Activated naive CD4-positive, alpha-beta T cell treated with anti-CD3 and anti-CD28 coated beads for 36 hours (primary cell): ENCODE results near the gene ZNF407. TPM values are rescaled to one million over a fixed set of nuclear protein-coding genes. Genes with fewer than 3 reads are reported as not detected.

ENCODE experiments used
- CTCF ChIA-PET: fragments of 350-600 bp; sonication (Branson Sonifier 250); formaldehyde crosslinking; loops from one replicate; lab custom pipeline; 2021; ENCODE audit warnings: antibody characterized with exemption; lab: Charles Lee
- DNase-seq: peaks from one replicate; pipeline ENCODE4 v3.0.0-alpha.2; 2020
- H3K27ac Mint-ChIP-seq: one replicate; pipeline ENCODE4 v1.8.0; 2021; ENCODE audit warnings: mild to moderate bottlenecking, mixed read lengths
- H3K27me3 Mint-ChIP-seq: one replicate; pipeline ENCODE4 v1.8.0; 2021; ENCODE audit warnings: low read depth, mixed read lengths
- H3K36me3 Mint-ChIP-seq: one replicate; pipeline ENCODE4 v1.8.0; 2021; ENCODE audit warnings: low read depth, mixed read lengths
- H3K4me1 Mint-ChIP-seq: one replicate; pipeline ENCODE4 v1.8.0; 2021; ENCODE audit warnings: low read depth, mixed read lengths
- H3K4me3 Mint-ChIP-seq: one replicate; pipeline ENCODE4 v1.8.0; 2021; ENCODE audit warnings: mild to moderate bottlenecking, moderate library complexity, mixed read lengths
- H3K9me3 Mint-ChIP-seq: one replicate; pipeline ENCODE4 v1.8.0; 2021; ENCODE audit warnings: mixed read lengths
- intact Hi-C: fragments of 100-400 bp; cut with micrococcal nuclease; formaldehyde crosslinking; loops from one replicate; pipeline ENCODE4 v1.15.1; 2023
- total RNA-seq, 2 experiments: library from RNA; stranded (reverse); gene quantifications; one replicate each; pipeline ENCODE4 v1.2.3, GENCODE V29; 2021

ZNF407 gene
- total RNA-seq, 2 experiments from 2014 or later: 9.8 to 9.9 TPM

DNA sequence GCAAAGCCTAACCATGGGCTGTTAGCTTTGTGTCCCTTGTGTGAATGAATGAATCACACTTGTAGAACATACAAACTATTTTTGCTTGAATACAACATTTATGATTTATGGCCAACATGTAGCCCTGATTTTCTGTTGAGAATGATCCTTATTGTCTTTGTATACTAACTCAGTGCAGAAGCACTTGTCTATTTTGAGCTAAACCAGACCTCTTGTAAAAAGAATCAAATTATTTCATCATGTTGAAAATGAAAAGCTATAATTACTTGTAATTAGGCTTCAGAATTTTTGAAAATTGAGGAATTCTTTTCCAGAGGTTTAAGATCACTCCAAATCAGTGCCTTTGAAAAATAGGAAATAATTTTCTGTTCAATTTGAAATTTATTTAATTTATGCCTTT is 85.9 kb downstream of the ZNF407 start:
- Mint-ChIP-seq H3K27me3 (no peaks in the 10 kb centered on the region), H3K27ac (no peak overlapping the region), H3K9me3 (no peaks in the 10 kb centered on the region), H3K36me3 (peaks cover 24% of the 10 kb centered on the region), H3K4me1 (peaks cover 11% of the 10 kb centered on the region), H3K4me3 (no peak overlapping the region)
- intact Hi-C loops: no loop called here
- DNase-seq: no peak
- CTCF ChIA-PET: no interaction called here

DNA sequence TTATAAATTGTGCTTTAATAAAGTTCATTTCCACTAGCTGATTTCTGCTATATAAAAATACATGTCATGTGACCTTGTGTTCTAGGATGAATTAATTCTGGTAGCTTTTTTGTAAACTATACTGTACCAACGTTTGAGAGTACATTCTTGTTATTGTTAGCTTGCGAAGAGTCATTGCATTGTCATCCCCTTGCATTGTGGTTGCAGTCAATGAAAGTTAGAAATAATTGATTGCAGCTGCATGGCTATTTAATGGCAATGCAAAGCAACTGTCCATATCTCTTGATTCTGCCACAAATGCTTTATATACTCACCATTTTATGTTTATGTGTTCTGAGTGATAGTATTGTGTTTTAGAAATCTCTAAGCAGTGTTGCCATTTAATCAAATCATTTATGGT is 91.6 kb downstream of the ZNF407 start:
- no peak overlapping the region for H3K27ac Mint-ChIP-seq
- peaks cover 9% of the 10 kb centered on the region for H3K4me1 Mint-ChIP-seq
- H3K27me3 Mint-ChIP-seq: no peaks in the 10 kb centered on the region
- intact Hi-C loops: no loop called here
- peaks cover 1% of the 10 kb centered on the region for H3K9me3 Mint-ChIP-seq
- peaks cover 19% of the 10 kb centered on the region for H3K36me3 Mint-ChIP-seq
- no peak overlapping the region for H3K4me3 Mint-ChIP-seq
- CTCF ChIA-PET: no interaction called here
- no peak for DNase-seq

DNA sequence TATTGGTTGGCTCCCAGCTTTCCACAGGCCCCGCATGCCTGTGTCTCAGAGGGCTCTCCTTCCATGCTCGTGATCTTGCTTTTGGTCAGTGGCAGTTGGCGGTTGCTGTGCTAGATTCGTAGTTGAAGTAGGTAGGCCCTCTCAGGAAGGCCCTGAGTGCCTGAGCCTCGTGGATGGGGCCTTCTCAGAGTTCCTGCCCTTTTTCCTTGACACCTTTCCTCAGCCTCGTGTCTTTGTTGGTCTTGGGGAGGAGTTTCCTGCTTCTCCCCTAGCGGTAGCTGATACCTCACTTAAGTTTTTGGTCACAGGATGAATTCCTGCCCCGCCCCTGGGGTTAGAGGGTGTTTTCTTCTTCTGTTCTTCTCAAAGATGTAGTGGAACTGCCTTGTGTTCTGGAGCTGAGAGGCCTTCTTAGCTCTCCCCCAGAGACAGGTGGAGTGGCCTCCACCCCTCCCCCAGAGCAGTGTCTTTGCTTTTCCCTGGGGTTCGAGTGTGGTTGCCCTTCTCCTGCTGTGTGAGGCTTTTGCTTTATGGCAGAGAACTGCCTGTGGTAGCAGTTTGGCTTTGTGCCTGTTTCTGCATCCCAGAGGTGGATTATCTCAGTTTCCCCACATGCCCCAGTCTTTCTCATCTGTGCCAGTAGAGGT is 94.8 kb downstream of the ZNF407 start:
- Mint-ChIP-seq H3K27me3 (no peaks in the 10 kb centered on the region), H3K4me3 (no peak overlapping the region), H3K9me3 (peaks cover 1% of the 10 kb centered on the region), H3K27ac (no peak overlapping the region), H3K36me3 (peaks cover 6% of the 10 kb centered on the region), H3K4me1 (peaks cover 9% of the 10 kb centered on the region)
- intact Hi-C loops: no loop called here
- CTCF ChIA-PET: interaction anchor here (1.1 kb wide), 1 partner anchor 32 kb away, joined by 3 read pairs; no protein-coding TSS in a partner anchor
- no peak for DNase-seq

DNA sequence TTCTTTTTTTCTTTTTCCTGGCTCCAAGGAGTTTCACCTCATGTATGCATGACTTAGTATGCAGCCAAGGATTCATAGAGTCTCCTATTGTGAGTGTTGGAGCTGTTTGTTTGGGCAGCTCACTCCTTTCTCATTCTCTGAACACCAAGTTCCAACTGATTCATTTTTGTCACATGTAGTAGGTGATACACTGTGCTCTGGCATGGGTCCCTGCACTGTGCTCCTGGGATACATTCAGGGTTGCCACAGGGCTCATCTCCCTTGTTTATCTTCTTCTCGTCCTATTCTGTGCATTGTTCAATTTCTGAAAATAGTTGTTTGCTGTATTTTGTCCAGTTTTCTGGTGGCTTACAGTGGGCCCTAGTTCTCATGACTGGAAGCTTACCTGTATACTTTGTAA is 96.8 kb downstream of the ZNF407 start:
- Mint-ChIP-seq H3K9me3 (peaks cover 1% of the 10 kb centered on the region), H3K4me3 (no peak overlapping the region), H3K4me1 (peaks cover 9% of the 10 kb centered on the region), H3K27ac (no peak overlapping the region), H3K36me3 (peaks cover 3% of the 10 kb centered on the region), H3K27me3 (no peaks in the 10 kb centered on the region)
- intact Hi-C loops: no loop called here
- CTCF ChIA-PET: no interaction called here
- DNase-seq: no peak

DNA sequence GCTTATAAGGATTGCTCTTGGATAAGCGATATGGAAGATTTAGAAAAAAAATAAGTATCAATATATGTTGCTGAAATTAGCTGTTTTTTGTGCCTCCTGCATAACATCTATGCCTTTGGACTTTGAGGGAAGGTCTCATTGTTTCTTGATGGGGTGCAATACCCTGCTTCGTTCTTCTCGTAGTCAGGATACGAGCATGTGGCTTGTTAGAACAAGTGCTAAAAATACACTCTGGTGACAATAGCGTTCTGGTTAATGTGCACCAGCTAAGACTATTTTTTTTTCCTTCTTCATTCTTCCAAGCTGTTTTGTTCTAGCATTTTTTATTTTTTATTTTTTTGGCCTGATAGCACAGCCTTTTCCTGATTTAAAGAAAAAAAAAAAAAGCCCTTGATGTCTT is 97.5 kb downstream of the ZNF407 start:
- Mint-ChIP-seq H3K27ac (no peak overlapping the region), H3K4me3 (no peak overlapping the region), H3K4me1 (peaks cover 9% of the 10 kb centered on the region), H3K9me3 (peaks cover 1% of the 10 kb centered on the region), H3K27me3 (no peaks in the 10 kb centered on the region), H3K36me3 (peaks cover 3% of the 10 kb centered on the region)
- no peak for DNase-seq
- CTCF ChIA-PET: no interaction called here
- intact Hi-C loops: no loop called here

DNA sequence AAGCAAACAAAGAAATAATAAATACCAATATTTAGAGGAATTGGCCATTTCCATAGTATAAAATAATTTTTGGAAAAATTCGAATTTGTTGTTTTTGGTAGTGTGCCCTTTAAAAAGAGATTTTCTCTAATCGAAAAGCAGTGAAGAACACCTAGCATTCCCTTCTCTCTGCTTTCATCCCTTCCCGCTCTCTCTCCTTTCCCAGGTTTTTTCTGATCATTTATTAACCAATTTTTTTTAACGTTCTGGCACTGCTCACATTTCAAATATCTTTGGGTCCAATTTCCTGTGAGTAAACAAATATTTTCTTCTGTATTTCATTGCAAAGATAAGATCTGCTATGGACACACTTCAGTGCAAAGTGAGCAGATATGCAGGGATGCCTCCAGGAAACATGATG is 101.2 kb downstream of the ZNF407 start:
- no peaks in the 10 kb centered on the region for H3K27me3 Mint-ChIP-seq
- H3K9me3 Mint-ChIP-seq: no peaks in the 10 kb centered on the region
- intact Hi-C loops: no loop called here
- no peak overlapping the region for H3K4me3 Mint-ChIP-seq
- no peaks in the 10 kb centered on the region for H3K4me1 Mint-ChIP-seq
- CTCF ChIA-PET: no interaction called here
- DNase-seq: no peak
- H3K36me3 Mint-ChIP-seq: peaks cover 2% of the 10 kb centered on the region
- H3K27ac Mint-ChIP-seq: no peak overlapping the region

DNA sequence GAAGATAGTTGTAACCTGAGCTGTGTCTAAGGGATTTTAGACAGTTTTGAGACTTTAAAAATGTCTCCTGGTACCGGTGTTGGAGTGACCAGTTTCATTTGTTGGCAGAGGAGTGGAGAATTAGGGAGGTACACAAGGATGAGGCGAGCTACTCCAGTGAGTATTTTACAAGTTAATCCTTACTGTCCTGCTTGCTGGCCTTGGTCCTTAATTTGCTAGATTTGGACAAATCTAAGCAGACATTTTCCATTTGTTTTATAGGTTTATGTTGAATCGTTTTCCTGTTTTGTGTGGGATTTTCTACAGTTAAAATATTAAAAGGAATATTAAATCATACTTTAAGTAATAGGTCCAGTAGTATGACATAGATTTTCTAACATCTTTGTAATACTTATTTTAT is 101.8 kb downstream of the ZNF407 start:
- Mint-ChIP-seq H3K9me3 (no peaks in the 10 kb centered on the region), H3K4me3 (no peak overlapping the region), H3K36me3 (peaks cover 2% of the 10 kb centered on the region), H3K4me1 (no peaks in the 10 kb centered on the region), H3K27me3 (no peaks in the 10 kb centered on the region), H3K27ac (no peak overlapping the region)
- CTCF ChIA-PET: no interaction called here
- intact Hi-C loops: no loop called here
- DNase-seq: no peak

DNA sequence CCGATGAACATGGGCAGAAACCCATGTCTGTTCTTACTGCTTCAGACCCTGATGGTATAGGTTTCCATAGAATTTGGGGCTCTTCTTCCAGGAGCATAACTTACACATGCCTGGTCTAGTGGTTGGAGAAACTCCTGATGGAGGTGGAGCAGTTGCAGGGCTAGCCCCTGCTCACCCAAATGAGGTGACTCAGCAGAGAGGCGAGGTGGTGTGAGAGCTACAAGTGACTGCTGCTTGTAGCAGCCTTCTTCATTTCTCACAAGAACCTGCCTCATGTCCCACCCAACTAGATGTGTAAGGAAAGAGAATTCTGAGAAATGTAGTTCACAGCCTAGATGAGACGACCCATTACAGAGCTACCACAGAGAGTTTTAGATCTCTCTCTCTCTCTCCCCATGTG is 105.3 kb downstream of the ZNF407 start:
- no peak overlapping the region for H3K27ac Mint-ChIP-seq
- no peaks in the 10 kb centered on the region for H3K27me3 Mint-ChIP-seq
- intact Hi-C loops: no loop called here
- DNase-seq: no peak
- CTCF ChIA-PET: no interaction called here
- no peaks in the 10 kb centered on the region for H3K4me1 Mint-ChIP-seq
- H3K9me3 Mint-ChIP-seq: no peaks in the 10 kb centered on the region
- peaks cover 7% of the 10 kb centered on the region for H3K36me3 Mint-ChIP-seq
- H3K4me3 Mint-ChIP-seq: no peak overlapping the region

DNA sequence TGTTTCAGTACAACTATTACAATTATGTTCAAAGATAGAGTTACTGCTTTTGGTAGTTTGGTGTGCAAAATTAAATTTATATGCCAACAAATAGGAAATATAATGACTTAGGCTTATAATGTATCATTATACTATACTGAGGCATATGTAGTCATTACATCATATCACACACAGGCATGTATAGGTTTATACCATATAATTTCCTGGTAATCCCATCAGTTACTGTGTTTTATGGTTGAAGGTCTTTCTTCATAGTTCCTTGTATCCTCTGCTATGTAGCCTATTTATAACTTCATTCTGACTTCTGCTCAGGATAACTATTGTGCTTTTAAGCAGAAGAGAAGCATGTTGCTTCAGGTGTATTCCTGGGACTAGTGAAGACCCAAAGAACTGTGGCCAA is 110.5 kb downstream of the ZNF407 start:
- Mint-ChIP-seq H3K4me1 (no peaks in the 10 kb centered on the region), H3K27me3 (no peaks in the 10 kb centered on the region), H3K27ac (no peak overlapping the region), H3K4me3 (no peak overlapping the region), H3K36me3 (peaks cover 8% of the 10 kb centered on the region), H3K9me3 (no peaks in the 10 kb centered on the region)
- no peak for DNase-seq
- intact Hi-C loops: no loop called here
- CTCF ChIA-PET: no interaction called here

DNA sequence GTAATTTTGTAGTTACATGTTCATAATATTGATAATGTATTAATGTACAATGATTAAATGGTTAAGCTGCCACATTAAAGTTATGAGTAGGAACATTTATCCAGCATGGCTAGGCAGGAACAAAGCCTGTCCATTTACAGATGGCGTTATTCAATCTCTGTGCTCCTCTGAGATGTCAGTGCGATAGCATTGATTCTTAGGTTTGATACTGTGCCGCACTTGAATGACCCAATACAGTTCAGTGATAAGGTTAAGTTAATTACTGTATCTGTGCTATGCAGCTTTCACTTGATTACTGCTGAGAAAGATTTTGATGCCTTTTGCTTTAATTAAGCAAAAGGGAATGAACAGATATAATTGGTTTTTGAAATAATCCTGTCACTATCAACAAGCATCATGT is 111.8 kb downstream of the ZNF407 start:
- Mint-ChIP-seq H3K9me3 (no peaks in the 10 kb centered on the region), H3K4me3 (no peak overlapping the region), H3K36me3 (peaks cover 8% of the 10 kb centered on the region), H3K27ac (no peak overlapping the region), H3K4me1 (no peaks in the 10 kb centered on the region), H3K27me3 (no peaks in the 10 kb centered on the region)
- no peak for DNase-seq
- intact Hi-C loops: no loop called here
- CTCF ChIA-PET: no interaction called here

DNA sequence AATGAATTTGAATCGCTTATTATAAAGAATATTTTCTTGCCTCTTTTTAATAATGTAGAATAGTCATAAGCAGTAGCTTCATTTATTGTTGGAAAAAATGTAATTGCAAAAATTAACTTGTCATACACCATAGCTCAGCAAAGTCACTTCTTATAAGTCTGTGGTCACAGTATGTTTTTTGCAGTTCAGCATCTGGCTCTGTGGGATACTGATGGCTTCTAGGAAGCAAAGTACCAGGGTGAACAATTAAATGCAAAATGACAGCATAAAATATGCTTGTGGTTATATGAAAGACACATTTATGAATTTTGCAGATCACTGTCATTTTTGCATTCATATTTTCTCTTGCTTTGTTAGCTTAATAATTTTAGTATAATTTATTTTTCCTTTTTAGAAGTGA is 116.5 kb downstream of the ZNF407 start:
- intact Hi-C loops: no loop called here
- Mint-ChIP-seq H3K36me3 (peaks cover 4% of the 10 kb centered on the region), H3K4me1 (peaks cover 1% of the 10 kb centered on the region), H3K27me3 (no peaks in the 10 kb centered on the region), H3K4me3 (no peak overlapping the region), H3K27ac (no peak overlapping the region), H3K9me3 (peaks cover 3% of the 10 kb centered on the region)
- no peak for DNase-seq
- CTCF ChIA-PET: no interaction called here

DNA sequence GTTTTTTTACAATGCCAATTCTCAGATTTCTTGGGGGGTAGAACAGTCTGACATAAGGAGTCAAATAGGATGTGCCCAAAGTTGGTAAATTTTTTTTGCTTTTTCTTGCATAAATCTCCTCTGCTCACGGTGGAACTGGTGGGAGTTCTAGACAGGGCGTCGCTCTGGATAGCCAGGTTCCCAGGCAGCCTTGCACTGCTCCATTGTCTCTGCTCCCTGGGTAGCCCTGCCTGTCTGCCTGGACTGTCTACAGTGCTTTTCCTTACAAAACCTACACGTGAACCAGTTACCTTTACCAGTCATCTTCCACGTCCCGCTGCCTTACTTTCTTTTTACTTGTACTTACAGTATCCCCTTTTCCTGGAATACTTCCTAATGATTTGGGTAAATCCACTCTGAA is 117.1 kb downstream of the ZNF407 start:
- peaks cover 7% of the 10 kb centered on the region for H3K9me3 Mint-ChIP-seq
- peaks cover 1% of the 10 kb centered on the region for H3K4me1 Mint-ChIP-seq
- H3K27me3 Mint-ChIP-seq: no peaks in the 10 kb centered on the region
- DNase-seq: no peak
- CTCF ChIA-PET: no interaction called here
- peaks cover 4% of the 10 kb centered on the region for H3K36me3 Mint-ChIP-seq
- no peak overlapping the region for H3K4me3 Mint-ChIP-seq
- intact Hi-C loops: no loop called here
- no peak overlapping the region for H3K27ac Mint-ChIP-seq

DNA sequence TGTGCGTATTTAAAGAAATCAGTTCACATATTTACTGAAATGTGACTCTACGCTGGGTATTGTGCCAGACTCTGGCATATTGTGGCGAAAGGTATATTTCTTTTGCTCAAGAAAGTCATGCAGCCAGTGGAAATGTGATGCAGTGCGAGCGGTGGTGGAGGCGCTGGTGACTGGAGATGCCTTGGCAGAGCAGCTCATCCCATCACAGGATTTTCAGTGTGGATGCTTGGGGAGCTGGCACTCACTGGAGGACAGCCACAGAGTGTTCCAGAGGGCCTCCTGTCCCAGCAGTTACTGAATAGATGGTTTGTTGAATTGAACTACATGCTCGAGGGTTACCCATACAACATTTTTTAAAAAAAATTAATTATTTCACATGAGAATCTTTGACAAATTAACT is 117.6 kb downstream of the ZNF407 start:
- Mint-ChIP-seq H3K4me1 (peaks cover 2% of the 10 kb centered on the region), H3K4me3 (no peak overlapping the region), H3K36me3 (peaks cover 5% of the 10 kb centered on the region), H3K27ac (no peak overlapping the region), H3K9me3 (peaks cover 7% of the 10 kb centered on the region), H3K27me3 (no peaks in the 10 kb centered on the region)
- intact Hi-C loops: no loop called here
- no peak for DNase-seq
- CTCF ChIA-PET: interaction anchor here (0.6 kb wide), 1 partner anchor 416 kb away, joined by 3 read pairs; no protein-coding TSS in a partner anchor
